ENCODE measurements around the gene UGT1A4. TPM values are rescaled to one million over a fixed set of nuclear protein-coding genes. Genes with fewer than 3 reads are reported as not detected.

Gene UGT1A4
- total and polyA plus RNA-seq, 2 donors (not counting 3 experiments of a cell fraction or from before 2014, with no cell fraction given): not detected

DNA sequence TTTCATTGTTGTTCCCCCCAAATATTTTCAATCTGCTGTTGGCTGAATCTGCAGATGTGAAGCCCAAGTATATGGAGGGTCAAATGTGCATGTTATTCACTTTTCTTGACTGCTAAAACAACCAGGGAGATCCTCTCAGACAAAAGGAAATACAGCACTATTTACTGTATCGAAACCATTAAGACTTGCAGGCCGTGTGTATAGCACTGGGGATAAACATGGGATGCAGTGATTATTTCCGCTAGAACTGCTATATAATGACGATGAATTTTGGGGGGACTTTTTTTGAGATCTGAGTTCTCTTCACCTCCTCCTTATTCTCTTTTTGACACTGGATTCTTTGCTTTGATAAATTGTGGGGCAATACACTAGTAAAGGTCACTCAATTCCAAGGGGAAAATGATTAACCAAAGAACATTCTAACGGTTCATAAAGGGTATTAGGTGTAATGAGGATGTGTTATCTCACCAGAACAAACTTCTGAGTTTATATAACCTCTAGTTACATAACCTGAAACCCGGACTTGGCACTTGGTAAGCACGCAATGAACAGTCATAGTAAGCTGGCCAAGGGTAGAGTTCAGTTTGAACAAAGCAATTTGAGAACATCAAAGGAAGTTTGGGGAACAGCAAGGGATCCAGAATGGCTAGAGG is 38.0 kb downstream of the UGT1A4 start:
- no TSS peak for BruUV-seq (replicated peaks)
- no peaks in the 10 kb centered on the region for H3K79me2 ChIP-seq (ENCODE audit: control insufficient read depth, insufficient read depth, low read length)
- H3K4me3 ChIP-seq (replicated peaks in 1 of 3; ENCODE audit: insufficient read depth in 1 of 3, low read depth in 1 of 3, low read length in 3 of 3): no peak overlapping the region
- no peak overlapping the region for H3K9ac ChIP-seq (replicated peaks; ENCODE audit: extremely low read depth, insufficient read depth, low read length)
- H4K20me1 ChIP-seq (replicated peaks; ENCODE audit: control insufficient read depth, extremely low read depth, insufficient read depth, low read length): no peaks in the 10 kb centered on the region
- no peak overlapping the region for H3K27ac ChIP-seq (ENCODE audit: insufficient read depth, low read depth, low read length)
- no peaks in the 10 kb centered on the region for H3K9me3 ChIP-seq (replicated peaks; ENCODE audit: control insufficient read depth, insufficient read depth, low read length)
- H3K36me3 ChIP-seq (ENCODE audit: control insufficient read depth in 2 of 2, extremely low read depth in 1 of 2, insufficient read depth in 2 of 2, low read length in 2 of 2): no peaks in the 10 kb centered on the region
- no peak overlapping the region for H2AFZ ChIP-seq (ENCODE audit: low read depth, low read length)
- CTCF ChIA-PET: no interaction called here
- peaks cover 0 to 3% of the 10 kb centered on the region in 2 experiments for H3K27me3 ChIP-seq (ENCODE audit: control insufficient read depth in 2 of 2, insufficient read depth in 2 of 2, low read length in 2 of 2)
- intact Hi-C loops (cut with micrococcal nuclease): no loop called here
- FAIRE-seq (no peak), DNase-seq (ENCODE audit: low read depth, low spot score) (no peak)
- no peak overlapping the region for H3K4me2 ChIP-seq (ENCODE audit: insufficient read depth, low read length)
- no peaks in the 10 kb centered on the region for H3K4me1 ChIP-seq (ENCODE audit: control insufficient read depth, extremely low read depth, insufficient read depth, low read length)
- POLR2A ChIA-PET: no interaction called here
- TF ChIP-seq CTCF (IDR thresholded peaks at IDR 0.05; ENCODE audit: extremely low read depth in 1 of 2, insufficient read depth in 1 of 2, low read depth in 1 of 2, low read length in 2 of 2): no peak
- no peak for TF ChIP-seq POLR2A (IDR thresholded peaks at IDR 0.05; ENCODE audit: low read depth, low read length)
- no peaks in the 10 kb centered on the region for H3K9me1 ChIP-seq (replicated peaks; ENCODE audit: control insufficient read depth, extremely low read depth, insufficient read depth, low read length)
- dilution Hi-C loops (cut with MboI; ENCODE audit: extremely low pct_ligation_motif_present, low sequenced_read_pairs): no loop called here

GRCh38 chr2:233758141-233758540 is 39.6 kb downstream of the UGT1A4 start:
- FAIRE-seq (no peak), DNase-seq (ENCODE audit: low read depth, low spot score) (no peak)
- no peak overlapping the region for H3K4me3 ChIP-seq (replicated peaks in 1 of 3; ENCODE audit: insufficient read depth in 1 of 3, low read depth in 1 of 3, low read length in 3 of 3)
- POLR2A ChIA-PET: no interaction called here
- CTCF ChIA-PET: no interaction called here
- dilution Hi-C loops (cut with MboI; ENCODE audit: extremely low pct_ligation_motif_present, low sequenced_read_pairs) (no loop called here), intact Hi-C loops (cut with micrococcal nuclease) (no loop called here)
- H3K27ac ChIP-seq (ENCODE audit: insufficient read depth, low read depth, low read length): no peak overlapping the region
- H3K4me2 ChIP-seq (ENCODE audit: insufficient read depth, low read length): no peak overlapping the region
- no peak overlapping the region for H2AFZ ChIP-seq (ENCODE audit: low read depth, low read length)
- no peaks in the 10 kb centered on the region for H4K20me1 ChIP-seq (replicated peaks; ENCODE audit: control insufficient read depth, extremely low read depth, insufficient read depth, low read length)
- no peak overlapping the region for H3K9ac ChIP-seq (replicated peaks; ENCODE audit: extremely low read depth, insufficient read depth, low read length)
- no peaks in the 10 kb centered on the region for H3K4me1 ChIP-seq (ENCODE audit: control insufficient read depth, extremely low read depth, insufficient read depth, low read length)
- H3K27me3 ChIP-seq (ENCODE audit: control insufficient read depth in 2 of 2, insufficient read depth in 2 of 2, low read length in 2 of 2): peaks cover 0 to 6% of the 10 kb centered on the region in 2 experiments
- no peaks in the 10 kb centered on the region for H3K9me3 ChIP-seq (replicated peaks; ENCODE audit: control insufficient read depth, insufficient read depth, low read length)
- no peaks in the 10 kb centered on the region for H3K36me3 ChIP-seq (ENCODE audit: control insufficient read depth in 2 of 2, extremely low read depth in 1 of 2, insufficient read depth in 2 of 2, low read length in 2 of 2)
- H3K79me2 ChIP-seq (ENCODE audit: control insufficient read depth, insufficient read depth, low read length): no peaks in the 10 kb centered on the region
- BruUV-seq (replicated peaks): no TSS peak
- no peaks in the 10 kb centered on the region for H3K9me1 ChIP-seq (replicated peaks; ENCODE audit: control insufficient read depth, extremely low read depth, insufficient read depth, low read length)
- TF ChIP-seq MAX (IDR thresholded peaks at IDR 0.05; ENCODE audit: insufficient read depth, insufficient read length) (no peak), JUN (IDR thresholded peaks at IDR 0.05; ENCODE audit: borderline replicate concordance, insufficient read depth, insufficient read length, low read depth) (no peak), FOS (IDR thresholded peaks at IDR 0.05; ENCODE audit: borderline replicate concordance, insufficient read depth, low read length) (no peak), EZH2 (IDR thresholded peaks at IDR 0.05; ENCODE audit: borderline replicate concordance, low read depth, low read length, severe bottlenecking) (no peak), MYC (IDR thresholded peaks at IDR 0.05; ENCODE audit: low read depth, low read length) (no peak), CTCF (IDR thresholded peaks at IDR 0.05; ENCODE audit: extremely low read depth in 1 of 2, insufficient read depth in 1 of 2, low read depth in 1 of 2, low read length in 2 of 2) (no peak), POLR2A (IDR thresholded peaks at IDR 0.05; ENCODE audit: low read depth, low read length) (no peak), POLR2AphosphoS5 (IDR thresholded peaks at IDR 0.05; ENCODE audit: insufficient read depth, low read depth, low read length) (no peak), GATA2 (IDR thresholded peaks at IDR 0.05; ENCODE audit: insufficient read depth, insufficient read length, low read depth, low read length) (no peak)

Data from endothelial cell of umbilical vein (primary cell).